Small intestine (tissue), 7 donors: ENCODE measurements around the gene LENG8. TPM values are rescaled to one million over a fixed set of nuclear protein-coding genes. Genes with fewer than 3 reads are reported as not detected.
"Not testable (repeated sequence)": the region's sequence is repeated elsewhere in the genome, so short reads cannot be mapped to it uniquely, and the experiment has no call there.

Experiments
- DNase-seq, 2 donors: peaks; one replicate each; pipeline versions ENCODE4 v3.0.0 to v3.0.0-alpha.2; 2013
- FAIRE-seq: peaks from 2 replicates; lab custom pipeline; 2012; peaks lifted over from hg19 to GRCh38; lab: Jason Lieb, UNC
- H3K27ac ChIP-seq, 3 donors: one replicate each; pipeline ENCODE4 v1.5.1; 2013; ENCODE audit warnings: low read length in 2 of 3, mild to moderate bottlenecking in 2 of 3, control low read depth in 1 of 3, inconsistent platforms in 1 of 3, low read depth in 1 of 3, moderate library complexity in 1 of 3
- H3K27me3 ChIP-seq, 3 donors: one replicate each; pipeline ENCODE4 v1.6.1; 2013; ENCODE audit warnings: low read length in 3 of 3, inconsistent platforms in 1 of 3; ENCODE audit not compliant: control insufficient read depth in 3 of 3, insufficient read depth in 3 of 3
- H3K36me3 ChIP-seq, 3 donors: one replicate each; pipeline ENCODE4 v1.6.1; 2013; ENCODE audit warnings: low read length in 3 of 3, inconsistent platforms in 1 of 3, low read depth in 1 of 3, mild to moderate bottlenecking in 1 of 3, moderate library complexity in 1 of 3; ENCODE audit not compliant: control insufficient read depth in 3 of 3, insufficient read depth in 2 of 3
- H3K4me1 ChIP-seq, 3 donors: one replicate each; pipeline ENCODE4 v1.6.1; 2013; ENCODE audit warnings: low read length in 2 of 3, inconsistent platforms in 1 of 3, low read depth in 1 of 3, mild to moderate bottlenecking in 1 of 3, moderate library complexity in 1 of 3; ENCODE audit not compliant: control insufficient read depth in 3 of 3, insufficient read depth in 2 of 3
- H3K4me3 ChIP-seq, 3 donors: one replicate each; pipeline ENCODE4 v1.5.1; 2013; ENCODE audit warnings: low read length in 3 of 3, control low read depth in 1 of 3, inconsistent platforms in 1 of 3, low read depth in 1 of 3, mild to moderate bottlenecking in 1 of 3, moderate library complexity in 1 of 3
- H3K9me3 ChIP-seq, 2 donors: one replicate each; pipeline ENCODE4 v1.6.1; 2013; ENCODE audit warnings: low read depth in 1 of 2, low read length in 1 of 2; ENCODE audit not compliant: control insufficient read depth in 2 of 2, insufficient read depth in 1 of 2
- WGBS, 3 donors: extraction: QIAGEN DNeasy Blood & Tissue Kit; methylation state at CpG; one replicate each; pipeline ENCODE4 v1.1.7; 2013; 5-methylcytosine and 5-hydroxymethylcytosine counted together
- polyA plus RNA-seq, 4 donors: library from polyadenylated mRNA; stranded (reverse) in 3 of 4; unstranded in 1 of 4; fragments of 200-250 nt in 3 of 4; fragments of 120-200 nt in 1 of 4; gene quantifications; one replicate each; pipeline versions ENCODE4 v1.2.1 to v1.2.3, GENCODE V29; 2013
- donor health status: healthy with polysubstance abuse.
- donor health status: control.
- donor health status: control.
- donor health status: Bipolar disorder and iron deficiency.
- donor health status: healthy.

The LENG8 gene
- polyA plus RNA-seq, 4 donors: 51.6 to 214 (median 87.2) TPM

- 10 to 12% (median 10%) methylated on average over 16 of the region's 16 CpGs for WGBS, 3 donors
- no peak for FAIRE-seq
- no peaks in the 10 kb centered on the region for H3K36me3 ChIP-seq
Measured at GRCh38 chr19:54481326-54481930, 32.4 kb downstream of the LENG8 start.

GRCh38 chr19:54482889-54483288 is 33.9 kb downstream of the LENG8 start:
- Histone ChIP-seq H3K36me3 (no peaks in the 10 kb centered on the region), H3K9me3 (no peaks in the 10 kb centered on the region), H3K4me1 (peaks cover 0 to 2% (median 0%) of the 10 kb centered on the region in 3 donors), H3K27me3 (no peaks in the 10 kb centered on the region), H3K27ac (no peak overlapping the region), H3K4me3 (no peak overlapping the region)
- DNase-seq: no peak
- WGBS, 3 donors: 48 to 69% (median 59%) methylated on average over 3 of the region's 3 CpGs
- FAIRE-seq: no peak

More at GRCh38 chr19:54481326-54481930, 32.4 kb downstream of the LENG8 start:
- no peak overlapping the region for H3K27ac ChIP-seq
- no peak overlapping the region for H3K4me3 ChIP-seq
- no peaks in the 10 kb centered on the region for H3K27me3 ChIP-seq
- peaks cover 0 to 13% (median 0%) of the 10 kb centered on the region in 3 donors for H3K4me1 ChIP-seq
- DNase-seq: peak; percentile 60 to 68
- no peaks in the 10 kb centered on the region for H3K9me3 ChIP-seq

GRCh38 chr19:54484451-54484850 is 35.5 kb downstream of the LENG8 start:
- FAIRE-seq: no peak

GRCh38 chr19:54485851-54486250 is 36.9 kb downstream of the LENG8 start:
- no peak for FAIRE-seq
- no peak overlapping the region for H3K27ac ChIP-seq
- no peak for DNase-seq
- no peak overlapping the region for H3K4me3 ChIP-seq
- WGBS, 3 donors: 58 to 73% (median 64%) methylated on average over 3 to 5 of the region's 5 CpGs
- no peaks in the 10 kb centered on the region for H3K27me3 ChIP-seq
- no peaks in the 10 kb centered on the region for H3K4me1 ChIP-seq
- no peaks in the 10 kb centered on the region for H3K36me3 ChIP-seq
- no peaks in the 10 kb centered on the region for H3K9me3 ChIP-seq

More at GRCh38 chr19:54484451-54484850, 35.5 kb downstream of the LENG8 start:
- no peaks in the 10 kb centered on the region for H3K36me3 ChIP-seq
- no peak overlapping the region for H3K4me3 ChIP-seq
- no peaks in the 10 kb centered on the region for H3K9me3 ChIP-seq
- H3K4me1 ChIP-seq: no peaks in the 10 kb centered on the region
- no peak overlapping the region for H3K27ac ChIP-seq
- H3K27me3 ChIP-seq: no peaks in the 10 kb centered on the region
- 74 to 83% (median 81%) methylated on average over 10 of the region's 10 CpGs for WGBS, 3 donors
- DNase-seq: no peak

- 66 to 80% (median 75%) methylated on average over 7 of the region's 7 CpGs for WGBS, 3 donors
- Histone ChIP-seq H3K27me3 (peaks cover 0 to 3% (median 0%) of the 10 kb centered on the region in 3 donors), H3K9me3 (no peaks in the 10 kb centered on the region), H3K36me3 (no peaks in the 10 kb centered on the region), H3K4me3 (no peak overlapping the region), H3K4me1 (no peaks in the 10 kb centered on the region), H3K27ac (no peak overlapping the region)
- DNase-seq: no peak
- no peak for FAIRE-seq
Measured at GRCh38 chr19:54489341-54489740, 40.3 kb downstream of the LENG8 start.

GRCh38 chr19:54489766-54490165 is 40.8 kb downstream of the LENG8 start:
- Histone ChIP-seq H3K4me3 (no peak overlapping the region), H3K4me1 (no peaks in the 10 kb centered on the region), H3K36me3 (no peaks in the 10 kb centered on the region), H3K27ac (no peak overlapping the region), H3K27me3 (peaks cover 0 to 3% (median 0%) of the 10 kb centered on the region in 3 donors), H3K9me3 (no peaks in the 10 kb centered on the region)
- FAIRE-seq (no peak), DNase-seq (no peak)
- WGBS, 3 donors: 61 to 66% (median 63%) methylated on average over 9 of the region's 9 CpGs

- H3K9me3 ChIP-seq: no peaks in the 10 kb centered on the region
- H3K36me3 ChIP-seq: no peaks in the 10 kb centered on the region
- 84 to 94% (median 87%) methylated on average over 18 of the region's 18 CpGs for WGBS, 3 donors
- H3K4me1 ChIP-seq: no peaks in the 10 kb centered on the region
- H3K27me3 ChIP-seq: peaks cover 0 to 3% (median 0%) of the 10 kb centered on the region in 3 donors
- no peak overlapping the region for H3K27ac ChIP-seq
- no peak overlapping the region for H3K4me3 ChIP-seq
- DNase-seq (no peak), FAIRE-seq (no peak)
Measured at GRCh38 chr19:54492568-54492967, 43.6 kb downstream of the LENG8 start.

GRCh38 chr19:54493056-54493455 is 44.1 kb downstream of the LENG8 start:
- DNase-seq, H3K4me1 ChIP-seq, H3K9me3 ChIP-seq, FAIRE-seq, H3K4me3 ChIP-seq, H3K27ac ChIP-seq, H3K36me3 ChIP-seq, H3K27me3 ChIP-seq: not testable (repeated sequence)
- 83 to 84% (median 83%) methylated on average over 5 of the region's 5 CpGs for WGBS, 3 donors
